ENCODE measurements around the gene UGT2B7.
"Not testable (repeated sequence)": the region's sequence is repeated elsewhere in the genome, so short reads cannot be mapped to it uniquely, and the experiment has no call there.

The UGT2B7 gene

GRCh38 chr4:69096111-69096656 is at the start of gene UGT2B7:
Gene UGT2B7, plus strand, starts transcription at chr4:69096474. Its CDS starts 47 bp downstream, at chr4:69096521.
- no peak for DNase-seq

GRCh38 chr4:69049860-69050259 is 46.4 kb upstream of the UGT2B7 start:
- no peak for DNase-seq

GRCh38 chr4:69050853-69051575 is 45.3 kb upstream of the UGT2B7 start:
- not testable (repeated sequence) for DNase-seq

- no peak for DNase-seq
Measured at GRCh38 chr4:69051576-69051943, 44.7 kb upstream of the UGT2B7 start.

GRCh38 chr4:69053309-69053885 is 42.9 kb upstream of the UGT2B7 start:
- not testable (repeated sequence) for DNase-seq

- DNase-seq, result not testable (repeated sequence)
Measured at GRCh38 chr4:69054033-69054432, 42.2 kb upstream of the UGT2B7 start.

GRCh38 chr4:69054578-69055200 is 41.6 kb upstream of the UGT2B7 start:
- no peak for DNase-seq

- DNase-seq, result no peak
Measured at GRCh38 chr4:69056150-69056549, 40.1 kb upstream of the UGT2B7 start.

- no peak for DNase-seq
Measured at GRCh38 chr4:69056921-69057550, 39.2 kb upstream of the UGT2B7 start.

GRCh38 chr4:69057620-69058409 is 38.5 kb upstream of the UGT2B7 start:
- DNase-seq, result no peak

- DNase-seq, result no peak
Measured at GRCh38 chr4:69058410-69059059, 37.7 kb upstream of the UGT2B7 start.

GRCh38 chr4:69060651-69061308 is 35.5 kb upstream of the UGT2B7 start:
- DNase-seq, result no peak

GRCh38 chr4:69064391-69064790 is 31.9 kb upstream of the UGT2B7 start:
- no peak for DNase-seq

GRCh38 chr4:69066945-69067344 is 29.3 kb upstream of the UGT2B7 start:
- no peak for DNase-seq

GRCh38 chr4:69069085-69069484 is 27.2 kb upstream of the UGT2B7 start:
- no peak for DNase-seq

- DNase-seq, result no peak
Measured at GRCh38 chr4:69070590-69070989, 25.7 kb upstream of the UGT2B7 start.

- DNase-seq, result no peak
Measured at GRCh38 chr4:69071286-69071685, 25.0 kb upstream of the UGT2B7 start.

- no peak for DNase-seq
Measured at GRCh38 chr4:69073375-69073774, 22.9 kb upstream of the UGT2B7 start.

- DNase-seq, result no peak
Measured at GRCh38 chr4:69075061-69075792, 21.0 kb upstream of the UGT2B7 start.

- no peak for DNase-seq
Measured at GRCh38 chr4:69078852-69079251, 17.4 kb upstream of the UGT2B7 start.

- DNase-seq, result no peak
Measured at GRCh38 chr4:69088473-69088872, 7.8 kb upstream of the UGT2B7 start.

Data from CD4-positive, alpha-beta T cell treated with Interleukin-17A for 4 hours (primary cell).